Gastrocnemius medialis (tissue), 4 donors: ENCODE data around the gene MCM5. TPM values are rescaled to one million over a fixed set of nuclear protein-coding genes. Genes with fewer than 3 reads are reported as not detected.
A peak's percentile ranks its signal among the peaks of the same experiment; 100 is the strongest.

Source experiments
- ATAC-seq, 2 donors: fragments of 150-250 bp; one replicate each; pipeline ENCODE4 v1.9.1; 2016
- DNase-seq, 2 donors: peaks; one replicate each; pipeline ENCODE4 v3.0.0-alpha.2; 2019
- H3K27ac ChIP-seq, 4 donors: fragments of 200-600 bp; sonication (generic); 1 replicate in 1 of 4; 2 replicates in 3 of 4; pipeline ENCODE4 v1.5.1; 2016 to 2018; ENCODE audit warnings: mild to moderate bottlenecking in 2 of 4, moderate library complexity in 1 of 4
- H3K27me3 ChIP-seq, 3 donors: fragments of 200-600 bp; sonication (generic) in 2 of 3; 1 replicate in 1 of 3; 2 replicates in 2 of 3; pipeline versions ENCODE4 v1.5.1 to v1.6.0; 2016 to 2019; ENCODE audit warnings: mild to moderate bottlenecking in 1 of 3, moderate library complexity in 1 of 3
- H3K36me3 ChIP-seq, 2 donors: fragments of 200-600 bp; sonication (generic) in 1 of 2; one replicate each; pipeline ENCODE4 v1.5.1; 2017 to 2018
- H3K4me1 ChIP-seq, 2 donors: fragments of 200-600 bp; sonication (generic) in 1 of 2; one replicate each; pipeline ENCODE4 v1.5.1; 2016 to 2017; ENCODE audit warnings: mild to moderate bottlenecking in 2 of 2
- H3K4me3 ChIP-seq, 4 donors: fragments of 200-600 bp; sonication (generic) in 3 of 4; 1 replicate in 1 of 4; 2 replicates in 3 of 4; pipeline ENCODE4 v1.5.1; 2016 to 2019; ENCODE audit warnings: mild to moderate bottlenecking in 2 of 4
- H3K9me3 ChIP-seq, 3 donors: fragments of 200-600 bp; sonication (generic) in 2 of 3; 1 replicate in 1 of 3; 2 replicates in 2 of 3; pipeline ENCODE4 v1.5.1; 2016 to 2019
- POLR2A ChIP-seq, 2 donors: fragments of 450-650 bp; IDR thresholded peaks; one replicate each; pipeline ENCODE4 v1.6.1; 2017; ENCODE audit warnings: antibody characterized with exemption in 2 of 2, mild to moderate bottlenecking in 2 of 2, moderate library complexity in 2 of 2
- in situ Hi-C, 4 donors: fragments of 200-750 bp; cut with MboI; loops; one replicate each; pipeline versions ENCODE4 v1.15.0 to v1.8.0; 2017; ENCODE audit warnings: low sequenced_read_pairs in 4 of 4
- intact Hi-C: fragments of 100-400 bp; cut with DNase I; formaldehyde crosslinking; loops from one replicate; pipeline ENCODE4 v1.15.1; 2023; ENCODE audit warnings: low total_unique reads
- total RNA-seq, 4 donors: library from RNA; depleted of rRNA; stranded (reverse); fragments of >200 nt; gene quantifications; one replicate each; pipeline versions ENCODE4 v1.1.0 to v1.2.3, GENCODE V29; 2016
- TF ChIP-seq, protein P1 (sequence below), 5 experiments: fragments of 450-650 bp in 3 of 5; fragments of 200-600 bp in 2 of 5; sonication (generic) in 2 of 5; IDR thresholded peaks in 4 of 5; conservative IDR thresholded peaks in 1 of 5; 1 replicate in 4 of 5; 2 replicates in 1 of 5; pipeline ENCODE4 v1.5.1; 2016 to 2019; ENCODE audit warnings: antibody characterized with exemption in 5 of 5, mild to moderate bottlenecking in 3 of 5, moderate library complexity in 3 of 5

The MCM5 gene
- total RNA-seq, 4 donors from 2014 or later, result 7.1 to 19.3 (median 14.9) TPM

DNA sequence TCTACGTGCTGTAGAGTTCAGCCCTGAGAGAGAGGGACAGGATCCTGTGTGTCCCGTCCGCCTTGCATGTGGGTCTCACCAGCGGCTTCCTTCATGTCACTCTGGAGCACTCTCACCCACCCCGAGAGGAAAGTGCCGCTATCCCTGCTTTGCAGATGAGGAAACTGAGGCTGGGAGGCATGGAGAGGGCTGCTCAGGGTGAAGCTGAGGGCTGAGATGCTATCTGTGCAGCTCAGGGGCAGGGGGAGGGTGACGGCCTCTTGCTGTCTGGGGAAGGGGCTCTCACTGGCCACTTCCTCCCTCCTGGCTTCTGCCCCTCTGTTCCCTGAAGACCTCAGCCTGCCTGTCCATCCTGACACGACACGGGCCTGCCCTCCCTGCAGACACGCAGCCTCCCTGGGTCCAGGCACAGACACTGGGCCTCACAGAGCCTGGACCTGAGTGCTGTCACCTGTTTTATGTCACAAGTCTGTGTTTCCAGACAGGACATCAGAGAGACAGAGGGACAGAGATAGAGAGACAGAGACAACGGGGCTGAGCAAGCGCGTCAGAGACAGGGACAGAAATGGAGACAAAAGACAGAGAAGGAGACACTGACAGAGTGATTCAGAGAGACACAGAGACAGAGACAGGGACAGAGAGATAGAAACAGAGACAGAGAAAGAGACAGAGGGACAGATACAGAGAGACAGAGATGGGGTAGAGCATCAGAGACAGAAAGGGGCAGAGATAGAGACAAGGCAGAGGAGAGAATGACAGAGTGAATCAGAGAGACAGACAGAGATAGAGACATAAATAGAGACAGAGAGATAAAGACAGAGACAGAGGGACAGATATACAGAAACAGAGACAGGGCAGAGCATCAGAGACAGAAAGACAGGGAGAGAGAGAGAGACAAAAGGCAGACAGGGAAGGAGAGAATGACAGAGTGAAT, 53.1 kb downstream of the MCM5 start:
- H3K36me3 ChIP-seq, result no peaks in the 10 kb centered on the region
- H3K4me3 ChIP-seq, result no peak overlapping the region
- no peak for DNase-seq
- no peaks in the 10 kb centered on the region for H3K9me3 ChIP-seq
- TF ChIP-seq, protein P1, sequence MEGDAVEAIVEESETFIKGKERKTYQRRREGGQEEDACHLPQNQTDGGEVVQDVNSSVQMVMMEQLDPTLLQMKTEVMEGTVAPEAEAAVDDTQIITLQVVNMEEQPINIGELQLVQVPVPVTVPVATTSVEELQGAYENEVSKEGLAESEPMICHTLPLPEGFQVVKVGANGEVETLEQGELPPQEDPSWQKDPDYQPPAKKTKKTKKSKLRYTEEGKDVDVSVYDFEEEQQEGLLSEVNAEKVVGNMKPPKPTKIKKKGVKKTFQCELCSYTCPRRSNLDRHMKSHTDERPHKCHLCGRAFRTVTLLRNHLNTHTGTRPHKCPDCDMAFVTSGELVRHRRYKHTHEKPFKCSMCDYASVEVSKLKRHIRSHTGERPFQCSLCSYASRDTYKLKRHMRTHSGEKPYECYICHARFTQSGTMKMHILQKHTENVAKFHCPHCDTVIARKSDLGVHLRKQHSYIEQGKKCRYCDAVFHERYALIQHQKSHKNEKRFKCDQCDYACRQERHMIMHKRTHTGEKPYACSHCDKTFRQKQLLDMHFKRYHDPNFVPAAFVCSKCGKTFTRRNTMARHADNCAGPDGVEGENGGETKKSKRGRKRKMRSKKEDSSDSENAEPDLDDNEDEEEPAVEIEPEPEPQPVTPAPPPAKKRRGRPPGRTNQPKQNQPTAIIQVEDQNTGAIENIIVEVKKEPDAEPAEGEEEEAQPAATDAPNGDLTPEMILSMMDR (IDR thresholded peaks at IDR 0.05 in 4 of 5, conservative IDR thresholded peaks at IDR 0.05 in 1 of 5), result no peak
- TF ChIP-seq POLR2A (IDR thresholded peaks at IDR 0.05), result no peak
- no peaks in the 10 kb centered on the region for H3K27me3 ChIP-seq
- H3K27ac ChIP-seq, result no peak overlapping the region
- intact Hi-C loops, result no loop called here
- ATAC-seq, result no peak
- in situ Hi-C loops, result loop anchor here in 1 of 4 donors (25.0 kb wide), 1 partner anchor 659 kb away; no protein-coding TSS in a partner anchor
- H3K4me1 ChIP-seq, result no peaks in the 10 kb centered on the region

- no peak for TF ChIP-seq POLR2A (IDR thresholded peaks at IDR 0.05)
- TF ChIP-seq, protein P1 (IDR thresholded peaks at IDR 0.05 in 4 of 5, conservative IDR thresholded peaks at IDR 0.05 in 1 of 5), result peak; percentile 22 to 43 (median 25)
- no peak overlapping the region for H3K4me3 ChIP-seq
- ATAC-seq, result peak; percentile 72 to 79
- intact Hi-C loops, result loop anchor here (1.0 kb wide), 1 partner anchor 128 kb away; no protein-coding TSS in a partner anchor
- no peaks in the 10 kb centered on the region for H3K4me1 ChIP-seq
- peak in 1 of 2 donors; percentile 33 for DNase-seq
- H3K9me3 ChIP-seq, result no peaks in the 10 kb centered on the region
- no peaks in the 10 kb centered on the region for H3K36me3 ChIP-seq
- no peaks in the 10 kb centered on the region for H3K27me3 ChIP-seq
- in situ Hi-C loops, result loop anchor here in 1 of 4 donors (25.0 kb wide), 1 partner anchor 658 kb away; no protein-coding TSS in a partner anchor
- H3K27ac ChIP-seq, result no peak overlapping the region
Observed at GRCh38 chr22:35454416-35455054, 54.6 kb downstream of the MCM5 start.

- no peaks in the 10 kb centered on the region for H3K36me3 ChIP-seq
- intact Hi-C loops, result no loop called here
- no peaks in the 10 kb centered on the region for H3K27me3 ChIP-seq
- H3K27ac ChIP-seq, result no peak overlapping the region
- no peak for ATAC-seq
- no peak for DNase-seq
- H3K4me3 ChIP-seq, result no peak overlapping the region
- TF ChIP-seq, protein P1 (IDR thresholded peaks at IDR 0.05 in 4 of 5, conservative IDR thresholded peaks at IDR 0.05 in 1 of 5), result no peak
- no peak for TF ChIP-seq POLR2A (IDR thresholded peaks at IDR 0.05)
- in situ Hi-C loops, result loop anchor here in 1 of 4 donors (25.0 kb wide), 1 partner anchor 657 kb away; no protein-coding TSS in a partner anchor
- H3K4me1 ChIP-seq, result no peaks in the 10 kb centered on the region
- no peaks in the 10 kb centered on the region for H3K9me3 ChIP-seq
Observed at GRCh38 chr22:35455529-35455928, 55.6 kb downstream of the MCM5 start.

GRCh38 chr22:35456757-35457156, 56.8 kb downstream of the MCM5 start:
- no peak for DNase-seq
- in situ Hi-C loops (loop anchor here in 1 of 4 donors (25.0 kb wide), 1 partner anchor 656 kb away; no protein-coding TSS in a partner anchor), intact Hi-C loops (no loop called here)
- H3K9me3 ChIP-seq, result no peaks in the 10 kb centered on the region
- no peaks in the 10 kb centered on the region for H3K36me3 ChIP-seq
- no peak overlapping the region for H3K27ac ChIP-seq
- H3K27me3 ChIP-seq, result no peaks in the 10 kb centered on the region
- ATAC-seq, result no peak
- no peak overlapping the region for H3K4me3 ChIP-seq
- TF ChIP-seq, protein P1 (IDR thresholded peaks at IDR 0.05 in 4 of 5, conservative IDR thresholded peaks at IDR 0.05 in 1 of 5), result no peak
- no peak for TF ChIP-seq POLR2A (IDR thresholded peaks at IDR 0.05)
- no peaks in the 10 kb centered on the region for H3K4me1 ChIP-seq
